22Rv1 (cell line): ENCODE data around the gene SLC44A5.

Source experiments
- ZFX ChIP-seq: fragments of 450-650 bp; IDR thresholded peaks from 2 replicates; pipeline ENCODE4 v1.6.1; 2017; ENCODE audit warnings: antibody characterized with exemption, borderline replicate concordance
- TF ChIP-seq, protein P1 (sequence below): fragments of 450-650 bp; IDR thresholded peaks from 2 replicates; pipeline ENCODE4 v1.5.1; 2017; ENCODE audit warnings: mild to moderate bottlenecking

DNA sequence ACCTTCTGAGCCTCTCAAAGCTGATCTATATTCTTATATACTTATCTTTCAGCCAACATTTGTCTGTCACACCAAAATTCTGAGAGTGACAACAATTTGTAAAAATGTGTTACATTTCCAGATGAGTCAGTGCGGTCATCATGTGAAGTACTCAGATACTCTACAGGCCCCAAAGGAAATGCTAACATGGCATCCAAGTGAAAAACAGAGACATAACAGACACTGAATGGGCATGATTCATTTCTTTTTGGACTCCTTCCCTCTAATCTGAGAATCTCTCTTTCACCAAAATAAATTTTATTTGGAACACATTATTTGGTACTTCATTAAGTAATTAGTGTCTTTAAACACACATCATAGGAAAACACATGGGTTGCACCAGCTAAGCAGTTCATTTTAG, 96.6 kb downstream of the SLC44A5 start:
- TF ChIP-seq, protein P1, sequence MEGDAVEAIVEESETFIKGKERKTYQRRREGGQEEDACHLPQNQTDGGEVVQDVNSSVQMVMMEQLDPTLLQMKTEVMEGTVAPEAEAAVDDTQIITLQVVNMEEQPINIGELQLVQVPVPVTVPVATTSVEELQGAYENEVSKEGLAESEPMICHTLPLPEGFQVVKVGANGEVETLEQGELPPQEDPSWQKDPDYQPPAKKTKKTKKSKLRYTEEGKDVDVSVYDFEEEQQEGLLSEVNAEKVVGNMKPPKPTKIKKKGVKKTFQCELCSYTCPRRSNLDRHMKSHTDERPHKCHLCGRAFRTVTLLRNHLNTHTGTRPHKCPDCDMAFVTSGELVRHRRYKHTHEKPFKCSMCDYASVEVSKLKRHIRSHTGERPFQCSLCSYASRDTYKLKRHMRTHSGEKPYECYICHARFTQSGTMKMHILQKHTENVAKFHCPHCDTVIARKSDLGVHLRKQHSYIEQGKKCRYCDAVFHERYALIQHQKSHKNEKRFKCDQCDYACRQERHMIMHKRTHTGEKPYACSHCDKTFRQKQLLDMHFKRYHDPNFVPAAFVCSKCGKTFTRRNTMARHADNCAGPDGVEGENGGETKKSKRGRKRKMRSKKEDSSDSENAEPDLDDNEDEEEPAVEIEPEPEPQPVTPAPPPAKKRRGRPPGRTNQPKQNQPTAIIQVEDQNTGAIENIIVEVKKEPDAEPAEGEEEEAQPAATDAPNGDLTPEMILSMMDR: no peak
- no peak for TF ChIP-seq ZFX
